DMS53 (cell line): ENCODE results near the gene TMEM263.
"Not testable (repeated sequence)": the region's sequence is repeated elsewhere in the genome, so short reads cannot be mapped to it uniquely, and the experiment has no call there.

Source experiments
- DNase-seq: peaks from one replicate; lab custom pipeline; 2025; lab: John Stamatoyannopoulos, UW

Gene TMEM263

DNA sequence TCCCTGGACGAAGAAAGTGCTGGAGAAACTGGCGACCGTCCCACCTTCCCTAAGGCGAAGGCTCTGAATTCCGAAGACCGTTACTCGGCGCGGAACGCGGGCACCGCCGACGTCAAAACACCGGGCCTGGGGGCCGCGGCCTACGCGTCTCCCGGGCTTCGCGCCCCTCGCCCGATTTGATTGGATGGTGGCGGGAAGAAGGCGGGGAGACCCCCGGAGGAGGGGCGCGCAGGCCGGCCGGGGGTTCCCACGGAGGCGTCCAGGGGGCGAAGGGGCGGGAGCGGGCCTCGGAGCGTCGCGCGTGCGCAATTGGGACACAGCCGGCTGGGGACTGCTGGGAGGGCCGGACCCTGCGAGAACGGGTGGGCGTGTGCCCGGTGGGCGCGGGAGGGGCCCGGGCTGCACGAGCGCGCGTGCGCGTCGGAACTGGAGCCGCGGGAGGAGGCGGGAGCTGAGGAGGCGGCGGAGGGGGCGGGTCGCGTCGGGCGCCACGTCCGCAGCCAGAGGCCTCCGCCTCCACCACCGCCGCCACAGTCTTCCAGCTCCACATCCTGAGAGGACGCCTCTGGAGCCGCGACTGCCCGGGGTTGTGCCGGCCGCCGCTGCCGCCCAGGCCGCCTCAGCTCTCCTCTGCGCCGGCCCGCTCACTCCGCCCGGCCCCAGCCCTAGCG lies at the start of gene TMEM263:
TSS of gene TMEM263 (plus strand) at position 531 of the 671 bp plus-strand sequence. CDS start 11,210 bp downstream, outside the sequence.
- DNase-seq = peak; percentile 98

- DNase-seq = no peak
These were observed 49.0 kb upstream of the TMEM263 start for GRCh38 chr12:106906715-106907114.

GRCh38 chr12:106907411-106907810 lies 48.3 kb upstream of the TMEM263 start:
- no peak for DNase-seq

DNA sequence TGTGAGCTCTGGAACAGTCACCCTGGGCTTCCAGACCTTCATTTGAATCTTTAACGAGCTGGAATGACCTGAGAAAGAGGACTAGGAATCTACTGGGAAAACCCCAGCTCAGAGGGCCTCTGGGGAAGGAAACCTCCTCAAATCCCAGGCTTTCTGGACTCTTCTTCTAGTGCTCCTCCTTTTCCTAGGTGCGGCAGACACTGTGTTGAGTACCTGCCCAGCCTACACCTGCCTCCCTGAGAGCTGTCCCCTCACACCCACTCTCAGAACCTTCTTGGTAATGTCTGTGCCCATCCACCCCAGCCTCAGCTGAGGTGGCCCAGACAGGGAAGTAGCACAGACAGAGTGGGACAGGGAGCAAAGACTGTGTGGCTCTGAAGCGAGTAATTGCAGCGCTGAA lies 47.9 kb upstream of the TMEM263 start:
- no peak for DNase-seq

- no peak for DNase-seq
These were observed 47.1 kb upstream of the TMEM263 start for GRCh38 chr12:106908561-106908960.

- no peak for DNase-seq
These were observed 45.5 kb upstream of the TMEM263 start for GRCh38 chr12:106910202-106910601.

DNA sequence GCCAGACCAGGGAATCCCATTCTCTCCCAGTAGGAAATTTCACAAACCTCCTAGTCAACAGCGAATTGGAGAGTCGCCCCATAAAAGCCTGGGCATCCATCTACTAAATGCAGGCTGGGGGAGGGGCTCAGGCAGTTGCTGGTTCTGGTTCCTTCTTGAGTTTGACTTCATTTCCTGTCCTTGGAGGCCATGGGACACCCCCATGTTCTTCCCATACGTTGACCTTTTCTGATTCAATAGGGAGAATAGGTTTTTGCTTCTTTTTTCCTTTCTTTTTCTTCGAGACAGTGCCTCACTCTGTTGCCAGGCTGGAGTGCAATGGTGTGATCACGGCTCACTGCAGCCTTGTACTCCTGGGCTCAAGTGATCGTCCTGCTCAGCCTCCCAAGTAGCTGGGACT lies 44.1 kb upstream of the TMEM263 start:
- DNase-seq = no peak

- DNase-seq = no peak
These were observed 42.3 kb upstream of the TMEM263 start for GRCh38 chr12:106913456-106913855.

DNA sequence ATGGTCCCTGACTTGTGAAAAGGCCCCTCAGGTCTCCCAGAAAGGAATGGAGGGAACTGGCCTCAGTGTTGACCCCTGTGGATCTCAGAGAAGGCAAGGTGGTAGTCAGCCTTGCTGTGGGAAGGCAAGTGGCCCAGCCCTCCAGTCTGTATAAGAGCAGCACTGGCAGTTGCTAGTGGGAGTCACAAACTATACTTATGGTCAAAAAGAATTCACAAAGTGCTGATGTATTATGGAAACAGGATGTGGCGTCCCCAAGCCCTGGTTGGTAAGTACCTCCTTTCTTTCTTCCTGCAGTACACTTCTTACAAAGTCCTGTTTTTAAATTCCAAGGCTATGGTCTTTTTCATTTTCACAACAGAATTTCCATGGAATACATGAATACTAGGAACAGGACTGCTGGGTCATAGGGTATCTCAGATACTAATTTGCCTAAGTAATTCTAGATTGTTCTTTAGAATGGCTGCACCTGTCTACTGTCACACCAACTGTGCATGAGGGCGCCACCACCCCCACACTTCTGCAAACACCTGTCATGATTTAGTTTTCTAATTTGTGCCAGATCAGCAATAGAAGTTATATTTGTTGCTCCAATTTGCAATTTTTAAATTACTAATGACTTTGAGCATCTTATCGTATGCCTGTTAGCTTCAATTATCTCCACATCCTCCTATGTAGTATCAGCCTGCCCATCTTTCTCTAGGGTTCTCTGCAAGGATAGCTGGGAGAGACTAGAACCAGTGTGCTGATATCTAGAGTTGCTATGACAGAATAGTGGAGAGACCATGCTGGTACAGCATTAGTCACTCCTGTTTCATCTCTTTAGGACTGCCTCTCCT lies 40.7 kb upstream of the TMEM263 start:
- DNase-seq = no peak

GRCh38 chr12:106915635-106916026 lies 40.1 kb upstream of the TMEM263 start:
- DNase-seq = no peak

DNA sequence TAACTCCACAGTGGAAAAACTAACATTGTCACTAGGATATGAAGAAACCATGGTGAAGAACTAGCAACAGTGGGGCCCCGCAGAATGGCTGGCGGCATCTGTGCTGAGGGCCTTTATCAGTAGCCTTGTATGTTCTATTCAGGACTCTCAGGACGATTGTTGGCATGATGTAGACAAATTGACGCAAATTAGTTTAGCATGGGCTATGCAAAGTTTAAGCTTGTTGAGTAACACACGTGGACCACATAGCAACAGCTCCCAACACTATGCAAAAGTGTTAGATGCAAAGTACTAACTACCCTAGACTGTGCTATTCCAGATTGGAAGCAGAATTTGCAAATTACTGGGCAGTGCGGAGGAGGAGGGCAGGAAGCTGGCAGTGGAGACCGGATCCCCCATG lies 38.2 kb upstream of the TMEM263 start:
- DNase-seq = no peak

DNA sequence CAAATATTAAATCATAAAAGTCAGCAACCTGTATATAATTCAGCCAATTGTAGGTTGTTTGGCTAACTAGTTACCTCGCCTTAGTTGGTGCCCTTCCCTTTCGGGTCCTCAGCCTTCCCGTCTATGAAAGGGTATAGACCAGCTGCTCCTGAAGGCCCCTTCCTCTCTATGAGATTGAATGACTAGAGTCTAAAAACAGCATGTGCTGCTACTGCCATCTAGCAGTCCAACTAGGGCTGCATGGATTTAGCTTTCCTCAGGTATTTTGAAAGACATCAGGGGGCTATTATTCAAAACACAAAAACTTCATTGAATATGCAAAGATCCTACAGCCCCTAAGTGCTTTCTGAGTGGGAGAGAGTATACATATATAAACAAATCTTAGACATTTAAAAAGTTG lies 37.0 kb upstream of the TMEM263 start:
- DNase-seq = peak; percentile 66

- peak; percentile 82 for DNase-seq
These were observed 35.7 kb upstream of the TMEM263 start for GRCh38 chr12:106919910-106920544.

DNA sequence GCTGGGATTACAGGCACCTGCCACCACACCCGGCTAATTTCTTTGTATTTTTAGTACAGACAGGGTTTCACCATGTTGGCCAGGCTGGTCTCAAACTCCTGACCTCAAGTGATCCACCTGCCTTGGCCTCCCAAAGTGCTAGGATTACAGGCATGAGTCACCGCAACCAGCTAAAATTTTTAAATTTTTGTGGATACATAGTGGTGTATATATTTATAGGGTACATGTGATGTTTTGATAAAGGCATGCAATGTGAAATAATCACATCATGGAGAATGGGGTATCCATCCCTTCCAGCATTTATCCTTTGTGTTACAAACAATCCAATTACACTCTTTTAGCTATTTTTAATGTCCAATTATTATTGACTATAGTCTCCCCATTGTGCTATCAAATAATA lies 33.7 kb upstream of the TMEM263 start:
- not testable (repeated sequence) for DNase-seq

DNA sequence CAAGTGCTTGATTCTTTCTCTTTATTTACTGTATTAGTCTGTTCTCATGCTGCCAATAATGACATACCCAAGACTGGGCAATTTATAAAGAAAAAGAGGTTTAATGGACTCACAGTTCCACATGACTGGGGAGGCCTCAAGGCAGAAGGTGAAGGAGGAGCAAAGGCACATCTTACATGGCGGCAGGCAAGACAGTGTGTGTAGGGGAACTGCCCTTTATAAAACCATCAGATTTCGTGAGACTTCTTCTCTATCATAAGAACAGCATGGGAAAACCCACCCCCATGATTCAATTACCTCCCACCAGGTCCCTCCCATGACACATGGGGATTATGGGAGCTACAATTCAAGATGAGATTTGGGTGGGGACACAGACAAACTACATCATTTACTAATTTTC lies 32.1 kb upstream of the TMEM263 start:
- not testable (repeated sequence) for DNase-seq

- no peak for DNase-seq
These were observed 31.3 kb upstream of the TMEM263 start for GRCh38 chr12:106924268-106924861.

GRCh38 chr12:106926657-106927056 lies 29.1 kb upstream of the TMEM263 start:
- no peak for DNase-seq

DNA sequence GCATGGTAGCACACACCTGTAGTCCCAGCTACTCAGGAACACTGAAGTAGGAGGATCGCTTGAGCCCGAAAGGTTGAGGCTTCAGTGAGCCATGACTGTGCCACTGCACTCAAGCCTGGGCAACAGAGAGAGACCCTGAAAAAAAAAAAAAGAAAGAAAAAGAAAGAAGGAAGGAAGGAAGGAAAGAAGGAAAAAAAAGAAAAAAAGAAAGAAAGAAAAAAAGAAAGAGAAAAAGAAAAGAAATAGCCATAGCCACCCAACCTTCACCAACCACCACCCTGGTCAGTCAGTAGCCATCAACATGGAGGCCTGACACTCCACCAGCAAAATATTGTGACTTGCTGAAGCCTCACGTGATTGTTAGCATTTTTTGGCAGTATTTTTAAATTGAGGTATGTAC lies 21.4 kb upstream of the TMEM263 start:
- DNase-seq = no peak

DNA sequence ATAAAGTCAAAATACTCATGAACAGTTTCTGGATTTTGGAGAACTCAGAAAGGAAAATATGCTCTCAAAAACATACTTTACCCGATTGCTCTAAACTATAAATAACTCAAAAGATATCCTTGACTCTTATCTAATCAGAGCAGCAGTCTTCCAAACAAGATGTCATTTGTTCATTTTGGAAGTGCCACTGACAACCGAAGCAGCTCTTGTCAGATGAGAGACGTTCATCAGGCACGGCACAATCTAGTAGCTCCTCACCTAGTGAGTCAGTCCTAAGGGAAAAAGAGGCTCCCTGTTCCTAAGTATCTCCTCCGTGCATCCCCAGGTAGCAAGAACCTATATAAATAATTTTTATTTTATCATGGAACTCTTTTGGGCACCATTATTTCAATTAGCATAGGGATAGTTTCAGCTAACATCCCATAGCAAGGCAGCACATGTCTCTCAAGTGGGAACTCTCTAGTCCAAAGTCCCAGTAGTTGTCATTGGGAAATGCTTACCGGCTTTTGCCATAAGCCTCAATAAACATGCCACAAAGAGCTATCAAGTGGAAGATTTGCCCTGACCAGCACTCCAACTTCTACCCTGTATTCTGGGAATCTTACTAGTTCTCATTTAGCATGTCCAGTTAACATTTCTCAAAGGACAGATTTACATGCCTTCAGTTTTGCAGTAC lies 14.1 kb upstream of the TMEM263 start:
- no peak for DNase-seq

GRCh38 chr12:106942775-106943174 lies 12.9 kb upstream of the TMEM263 start:
- DNase-seq = no peak

- DNase-seq = peak; percentile 40
These were observed 10.4 kb upstream of the TMEM263 start for GRCh38 chr12:106945261-106945851.

DNA sequence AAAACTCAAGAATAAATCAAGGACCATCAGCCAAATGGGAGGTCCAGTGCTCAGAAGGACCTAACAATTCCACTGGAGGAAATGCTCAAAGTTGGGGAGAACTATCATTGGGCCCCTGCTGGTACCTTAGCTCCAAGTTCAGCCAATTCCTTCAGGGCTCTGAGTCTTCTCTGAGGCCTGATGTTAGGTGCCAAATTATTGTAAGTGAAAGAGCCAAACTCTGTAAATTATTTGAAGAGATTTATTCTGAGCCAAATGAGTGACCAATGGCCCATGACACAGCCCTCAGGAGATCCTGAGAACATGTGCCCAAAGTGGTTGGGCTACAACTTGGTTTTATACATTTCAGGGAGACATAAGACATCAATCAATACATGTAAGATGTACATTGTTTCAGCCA lies 8.2 kb upstream of the TMEM263 start:
- no peak for DNase-seq
